GM12875 (cell line): ENCODE measurements around the gene CAPN8.

ENCODE experiments used
- H3K4me3 ChIP-seq: one replicate; pipeline ENCODE4 v1.5.1; 2011; ENCODE audit warnings: low read depth, low read length, control low read depth
- TF ChIP-seq, protein P1 (sequence below): IDR thresholded peaks from 2 replicates; pipeline ENCODE4 v1.5.1; 2011; ENCODE audit warnings: low read depth, mild to moderate bottlenecking, control low read depth, inconsistent platforms, low read length, moderate library complexity, borderline replicate concordance; ENCODE audit not compliant: insufficient read depth

CAPN8 gene

DNA sequence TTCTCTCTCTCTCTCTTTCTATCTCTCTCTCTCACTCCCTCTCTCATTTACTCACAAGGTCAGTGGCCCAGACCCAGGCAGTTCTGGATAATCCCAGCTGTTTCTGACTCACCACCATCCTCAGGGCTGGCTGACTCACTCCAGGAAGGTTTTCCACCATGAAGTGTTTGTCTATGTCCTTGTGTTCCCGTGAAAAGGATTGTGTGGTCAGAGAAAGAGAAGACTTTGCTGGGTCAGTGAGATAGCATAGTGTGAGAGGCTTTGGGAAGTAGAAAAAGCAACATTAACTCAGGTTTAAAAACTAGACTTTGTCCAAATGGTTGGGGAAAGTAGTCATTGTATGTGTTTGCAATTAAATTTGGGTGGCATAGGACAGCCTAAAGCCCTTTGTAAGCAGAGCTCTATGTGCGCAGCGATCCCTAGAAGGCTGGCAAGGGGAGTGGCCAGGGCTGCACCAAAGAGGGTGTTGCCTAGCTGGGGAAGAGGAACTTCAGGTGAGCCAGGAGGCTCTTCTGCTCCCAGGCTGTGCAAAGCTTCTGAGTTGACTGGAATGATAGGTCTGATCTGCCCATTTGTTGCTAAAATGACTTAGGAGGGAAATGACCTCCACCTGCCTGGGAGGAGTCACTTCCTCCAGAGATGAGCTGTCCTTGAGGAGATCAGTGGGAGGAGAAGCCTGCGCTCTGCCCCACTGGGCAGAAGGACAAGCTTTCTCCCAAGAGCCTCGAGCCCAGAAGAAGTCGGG, 41.9 kb upstream of the CAPN8 start:
- no peak overlapping the region for H3K4me3 ChIP-seq
- TF ChIP-seq, protein P1, sequence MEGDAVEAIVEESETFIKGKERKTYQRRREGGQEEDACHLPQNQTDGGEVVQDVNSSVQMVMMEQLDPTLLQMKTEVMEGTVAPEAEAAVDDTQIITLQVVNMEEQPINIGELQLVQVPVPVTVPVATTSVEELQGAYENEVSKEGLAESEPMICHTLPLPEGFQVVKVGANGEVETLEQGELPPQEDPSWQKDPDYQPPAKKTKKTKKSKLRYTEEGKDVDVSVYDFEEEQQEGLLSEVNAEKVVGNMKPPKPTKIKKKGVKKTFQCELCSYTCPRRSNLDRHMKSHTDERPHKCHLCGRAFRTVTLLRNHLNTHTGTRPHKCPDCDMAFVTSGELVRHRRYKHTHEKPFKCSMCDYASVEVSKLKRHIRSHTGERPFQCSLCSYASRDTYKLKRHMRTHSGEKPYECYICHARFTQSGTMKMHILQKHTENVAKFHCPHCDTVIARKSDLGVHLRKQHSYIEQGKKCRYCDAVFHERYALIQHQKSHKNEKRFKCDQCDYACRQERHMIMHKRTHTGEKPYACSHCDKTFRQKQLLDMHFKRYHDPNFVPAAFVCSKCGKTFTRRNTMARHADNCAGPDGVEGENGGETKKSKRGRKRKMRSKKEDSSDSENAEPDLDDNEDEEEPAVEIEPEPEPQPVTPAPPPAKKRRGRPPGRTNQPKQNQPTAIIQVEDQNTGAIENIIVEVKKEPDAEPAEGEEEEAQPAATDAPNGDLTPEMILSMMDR = no peak

DNA sequence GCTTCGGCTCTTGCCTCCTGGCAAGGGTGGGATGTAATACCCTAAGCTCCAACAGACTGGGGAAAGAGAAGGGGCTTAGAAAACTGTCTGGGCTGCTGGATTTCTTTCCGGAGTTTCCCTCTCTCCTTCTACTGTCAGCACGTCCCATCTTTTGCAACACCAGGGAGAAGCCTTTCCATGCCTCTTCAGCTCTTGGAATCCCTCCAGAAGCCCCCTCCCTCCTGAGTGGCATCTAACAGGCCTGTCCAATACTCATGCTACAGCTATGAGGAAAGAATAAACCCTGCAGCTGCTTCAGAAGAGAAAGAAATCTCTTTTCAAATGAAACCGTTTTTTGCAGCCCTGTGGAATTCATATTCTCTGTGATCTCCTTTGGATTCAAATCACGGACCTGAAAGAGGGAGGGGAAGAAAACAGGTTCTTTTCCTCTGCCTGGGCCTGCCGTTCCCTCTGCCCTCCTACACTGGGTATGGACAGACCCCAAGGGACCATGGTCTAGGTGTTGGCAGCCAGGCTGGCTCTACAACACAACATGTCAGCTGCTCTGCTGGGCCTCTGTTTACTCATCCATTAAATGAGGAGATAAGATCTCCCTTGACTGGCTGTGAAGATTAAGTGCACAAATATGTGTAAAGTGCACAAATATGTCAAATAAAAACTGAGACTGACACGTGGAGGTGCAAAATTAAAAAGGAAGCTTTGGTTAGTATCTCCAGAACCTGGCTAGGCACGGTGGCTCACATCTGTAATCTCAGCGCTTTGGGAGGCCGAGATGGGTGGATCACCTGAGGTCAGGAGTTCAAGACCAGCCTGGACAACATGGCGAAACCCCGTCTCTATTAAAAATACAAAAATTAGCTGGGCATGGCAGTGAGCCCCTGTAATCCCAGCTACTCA, 40.8 kb upstream of the CAPN8 start:
- no peak overlapping the region for H3K4me3 ChIP-seq
- TF ChIP-seq, protein P1 = no peak

DNA sequence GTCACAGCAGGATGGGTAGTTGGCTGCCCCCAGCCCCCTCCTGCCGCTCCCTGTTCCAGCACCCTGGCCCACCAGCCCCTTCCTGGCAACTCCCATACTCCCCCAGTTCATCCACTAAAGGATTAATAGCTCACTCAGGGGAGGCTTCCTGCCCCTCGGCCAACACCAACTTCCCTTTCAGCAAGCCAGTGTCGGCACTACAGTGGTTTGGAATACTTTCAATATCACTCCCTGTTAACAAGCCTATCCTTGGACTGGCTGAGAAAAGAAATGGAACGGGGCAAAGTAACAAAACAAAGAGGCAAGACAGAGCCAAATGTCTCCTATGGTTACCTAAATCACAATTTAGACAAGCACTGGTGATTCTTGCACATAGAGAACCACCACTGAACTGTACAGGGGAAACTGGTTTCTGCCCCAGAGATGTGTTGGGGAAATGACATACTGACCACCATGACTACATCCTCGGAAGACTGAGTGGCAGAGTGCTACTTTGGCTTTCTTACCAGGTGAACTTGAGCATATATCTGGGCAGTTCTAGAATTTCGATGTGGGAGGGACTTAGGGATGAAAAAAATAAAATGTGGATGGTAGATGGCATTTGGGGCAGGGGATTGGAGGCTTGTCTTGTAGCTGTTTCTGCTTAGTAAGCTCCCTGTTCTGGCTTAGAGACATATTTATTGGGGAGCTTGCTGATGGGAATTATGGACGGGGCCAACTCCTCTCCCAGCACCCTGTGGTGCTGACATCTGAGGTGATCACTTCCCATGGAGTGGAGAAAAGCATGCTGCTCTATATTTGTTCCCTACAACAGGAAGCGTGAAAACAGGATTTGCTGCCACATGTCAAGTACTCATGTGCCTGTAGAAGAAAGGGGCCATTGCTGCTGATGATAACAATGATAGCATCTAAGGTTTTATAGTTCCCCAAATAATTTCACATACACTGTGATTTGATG, 39.7 kb upstream of the CAPN8 start:
- TF ChIP-seq, protein P1 = no peak

DNA sequence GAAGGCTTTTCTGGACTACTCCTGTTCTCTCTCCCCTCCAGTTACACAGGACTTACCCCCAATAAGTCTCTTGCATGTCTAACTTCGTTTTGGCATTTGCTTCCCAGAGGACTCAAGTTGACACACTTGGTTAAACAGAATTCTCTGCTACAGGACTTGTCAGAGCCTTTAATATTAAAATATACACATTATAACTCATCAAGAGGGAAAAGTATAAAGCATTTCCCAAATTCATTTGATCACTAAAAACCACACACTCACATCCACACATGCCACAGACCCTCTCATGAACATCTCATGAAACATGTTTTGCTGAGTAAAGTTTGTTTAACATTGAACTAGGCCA, 38.1 kb upstream of the CAPN8 start:
- TF ChIP-seq, protein P1 = no peak
- H3K4me3 ChIP-seq = no peak overlapping the region

More for the DNA sequence above, 39.7 kb upstream of the CAPN8 start:
- H3K4me3 ChIP-seq = no peak overlapping the region

DNA sequence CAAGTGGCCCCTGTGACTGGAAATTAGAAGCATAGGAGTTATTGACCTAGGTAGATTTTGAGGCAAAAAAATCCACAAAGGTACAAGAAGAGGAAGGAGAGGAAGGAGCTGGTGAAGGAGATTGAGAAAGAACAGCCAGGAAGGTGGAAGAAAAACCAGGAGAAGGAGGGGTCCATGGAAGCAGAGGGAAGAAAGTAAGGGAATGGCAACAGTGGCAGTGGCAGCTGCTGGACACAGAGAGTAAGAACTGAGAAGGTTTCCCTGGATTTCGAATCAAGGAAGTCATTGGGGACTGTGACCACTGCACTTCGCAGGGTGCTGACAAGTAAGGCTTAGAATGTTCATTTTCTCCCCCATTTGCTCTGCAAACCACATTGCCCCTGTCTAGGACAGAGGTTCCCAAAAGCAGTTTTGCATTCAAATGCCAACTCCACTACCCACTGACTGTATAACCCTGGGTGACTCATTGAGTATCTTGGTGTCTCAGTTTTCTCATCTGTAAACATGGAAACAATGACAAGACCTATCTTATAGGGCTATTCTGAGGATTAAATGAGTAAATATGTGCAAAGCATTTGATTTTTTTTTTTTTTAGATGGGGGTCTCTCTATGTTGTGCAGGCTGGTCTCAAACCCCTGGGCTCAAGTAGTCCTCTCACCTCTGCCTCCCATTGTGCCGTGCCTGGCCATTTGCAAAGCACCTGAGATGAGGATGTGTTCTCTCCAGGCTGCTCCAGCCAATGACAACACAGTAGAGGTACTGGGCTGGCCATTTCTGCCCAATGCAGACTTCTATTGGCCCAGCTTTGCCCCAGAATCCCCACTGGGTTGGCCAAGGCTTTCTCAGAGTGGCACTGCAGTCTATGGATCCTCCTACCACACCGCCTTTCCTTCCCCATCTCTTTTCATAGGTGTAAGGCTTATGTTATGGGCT, 37.5 kb upstream of the CAPN8 start:
- no peak overlapping the region for H3K4me3 ChIP-seq

More for the DNA sequence above, 37.5 kb upstream of the CAPN8 start:
- TF ChIP-seq, protein P1 = no peak
